Loucy (cell line): ENCODE data around the gene PHRF1.

ENCODE experiments used
- H2AFZ ChIP-seq: fragments of 200-600 bp; sonication (generic); 2 replicates; pipeline ENCODE4 v1.6.0; 2016; ENCODE audit warnings: antibody characterized with exemption, mild to moderate bottlenecking, low read length, moderate library complexity
- H3F3A ChIP-seq: fragments of 200-600 bp; 2 replicates; pipeline ENCODE4 v1.6.0; 2016; ENCODE audit warnings: antibody characterized with exemption, low read depth, mild to moderate bottlenecking
- H3K27me3 ChIP-seq: fragments of 200-600 bp; sonication (generic); 2 replicates; pipeline ENCODE4 v1.6.1; 2014; ENCODE audit warnings: low read length, mild to moderate bottlenecking; ENCODE audit not compliant: insufficient read depth, poor library complexity, severe bottlenecking
- H3K36me3 ChIP-seq: fragments of 200-600 bp; sonication (generic); 2 replicates; pipeline ENCODE4 v1.6.1; 2016; ENCODE audit warnings: low read length; ENCODE audit not compliant: insufficient read depth
- H3K4me1 ChIP-seq: fragments of 200-600 bp; sonication (generic); 2 replicates; pipeline ENCODE4 v1.5.1; 2014; ENCODE audit warnings: low read length, mild to moderate bottlenecking; ENCODE audit not compliant: insufficient read depth, poor library complexity, severe bottlenecking
- H3K4me2 ChIP-seq: fragments of 200-600 bp; sonication (generic); 2 replicates; pipeline ENCODE4 v1.6.0; 2014; ENCODE audit warnings: antibody characterized with exemption, low read length, low read depth, mild to moderate bottlenecking; ENCODE audit not compliant: poor library complexity, severe bottlenecking
- H3K4me3 ChIP-seq: fragments of 200-600 bp; sonication (generic); 2 replicates; pipeline ENCODE4 v1.5.1; 2014; ENCODE audit warnings: low read length, mild to moderate bottlenecking, mixed read lengths; ENCODE audit not compliant: poor library complexity, severe bottlenecking
- H3K79me2 ChIP-seq: fragments of 200-600 bp; sonication (generic); 2 replicates; pipeline ENCODE4 v1.6.1; 2014; ENCODE audit warnings: low read length; ENCODE audit not compliant: insufficient read depth
- H3K9ac ChIP-seq: fragments of 200-600 bp; sonication (generic); 2 replicates; pipeline ENCODE4 v1.6.0; 2014; ENCODE audit warnings: mild to moderate bottlenecking, low read depth, low read length, moderate library complexity; ENCODE audit not compliant: poor library complexity, severe bottlenecking
- H3K9me2 ChIP-seq: fragments of 200-600 bp; sonication (generic); replicated peaks from 2 replicates; pipeline ENCODE4 v1.6.1; 2016; ENCODE audit warnings: low read depth, low read length, mixed read lengths
- H3K9me3 ChIP-seq: fragments of 200-600 bp; sonication (generic); 2 replicates; pipeline ENCODE4 v1.6.1; 2014; ENCODE audit warnings: mild to moderate bottlenecking, antibody characterized with exemption, low read length, low read depth; ENCODE audit not compliant: insufficient read depth
- H4K20me1 ChIP-seq: fragments of 200-600 bp; sonication (generic); 2 replicates; pipeline ENCODE4 v1.6.0; 2014; ENCODE audit warnings: antibody characterized with exemption, low read length, mild to moderate bottlenecking; ENCODE audit not compliant: insufficient read depth, poor library complexity, severe bottlenecking
- CTCF ChIP-seq: fragments of 200-600 bp; sonication (generic); conservative IDR thresholded peaks from 2 replicates; pipeline ENCODE4 v1.5.1; 2014; ENCODE audit warnings: mild to moderate bottlenecking, antibody characterized with exemption, low read length
- EZH2phosphoT487 ChIP-seq: fragments of 200-600 bp; IDR thresholded peaks from 2 replicates; pipeline ENCODE4 v1.6.1; 2018; ENCODE audit warnings: antibody characterized with exemption, mild to moderate bottlenecking, moderate library complexity, borderline replicate concordance

Gene PHRF1

GRCh38 chr11:550021-550745 is 26.1 kb upstream of the PHRF1 start:
- Histone ChIP-seq H3K79me2 (no peaks in the 10 kb centered on the region), H3K4me3 (no peak overlapping the region), H3K9ac (no peak overlapping the region), H2AFZ (no peak overlapping the region), H3F3A (no peaks in the 10 kb centered on the region), H4K20me1 (no peaks in the 10 kb centered on the region), H3K4me2 (no peak overlapping the region), H3K36me3 (no peaks in the 10 kb centered on the region), H3K9me2 (no peaks in the 10 kb centered on the region), H3K27me3 (no peaks in the 10 kb centered on the region), H3K4me1 (peaks cover 7% of the 10 kb centered on the region), H3K9me3 (no peaks in the 10 kb centered on the region)
- TF ChIP-seq EZH2phosphoT487: no peak
- no peak for TF ChIP-seq CTCF

GRCh38 chr11:550746-551085 is 25.6 kb upstream of the PHRF1 start:
- no peak overlapping the region for H2AFZ ChIP-seq
- TF ChIP-seq CTCF: no peak
- TF ChIP-seq EZH2phosphoT487: no peak
- H3K27me3 ChIP-seq: no peaks in the 10 kb centered on the region
- no peaks in the 10 kb centered on the region for H4K20me1 ChIP-seq
- no peak overlapping the region for H3K4me3 ChIP-seq
- no peak overlapping the region for H3K4me2 ChIP-seq
- no peaks in the 10 kb centered on the region for H3F3A ChIP-seq
- H3K36me3 ChIP-seq: no peaks in the 10 kb centered on the region
- H3K9me2 ChIP-seq: no peaks in the 10 kb centered on the region
- H3K4me1 ChIP-seq: peaks cover 7% of the 10 kb centered on the region
- H3K79me2 ChIP-seq: no peaks in the 10 kb centered on the region
- H3K9me3 ChIP-seq: no peaks in the 10 kb centered on the region
- H3K9ac ChIP-seq: no peak overlapping the region

- Histone ChIP-seq H4K20me1 (no peaks in the 10 kb centered on the region), H2AFZ (no peak overlapping the region), H3K36me3 (no peaks in the 10 kb centered on the region), H3K79me2 (no peaks in the 10 kb centered on the region), H3K27me3 (no peaks in the 10 kb centered on the region), H3K4me3 (no peak overlapping the region), H3K9me3 (no peaks in the 10 kb centered on the region), H3K9me2 (no peaks in the 10 kb centered on the region), H3K4me1 (peaks cover 7% of the 10 kb centered on the region), H3K4me2 (no peak overlapping the region), H3F3A (no peaks in the 10 kb centered on the region), H3K9ac (no peak overlapping the region)
- TF ChIP-seq EZH2phosphoT487: no peak
- no peak for TF ChIP-seq CTCF
These were observed 25.1 kb upstream of the PHRF1 start for GRCh38 chr11:551131-551530.
